GM18907 (cell line): Measurements from ENCODE around the gene DAGLA.

Source experiments
- ATAC-seq: cut with Tn5 transposase; IDR thresholded peaks from one replicate; pipeline ENCODE4 v1.9.1; 2021; ENCODE audit warnings: mild to moderate bottlenecking, moderate library complexity; ENCODE audit not compliant: unreplicated experiment

DAGLA gene

DNA sequence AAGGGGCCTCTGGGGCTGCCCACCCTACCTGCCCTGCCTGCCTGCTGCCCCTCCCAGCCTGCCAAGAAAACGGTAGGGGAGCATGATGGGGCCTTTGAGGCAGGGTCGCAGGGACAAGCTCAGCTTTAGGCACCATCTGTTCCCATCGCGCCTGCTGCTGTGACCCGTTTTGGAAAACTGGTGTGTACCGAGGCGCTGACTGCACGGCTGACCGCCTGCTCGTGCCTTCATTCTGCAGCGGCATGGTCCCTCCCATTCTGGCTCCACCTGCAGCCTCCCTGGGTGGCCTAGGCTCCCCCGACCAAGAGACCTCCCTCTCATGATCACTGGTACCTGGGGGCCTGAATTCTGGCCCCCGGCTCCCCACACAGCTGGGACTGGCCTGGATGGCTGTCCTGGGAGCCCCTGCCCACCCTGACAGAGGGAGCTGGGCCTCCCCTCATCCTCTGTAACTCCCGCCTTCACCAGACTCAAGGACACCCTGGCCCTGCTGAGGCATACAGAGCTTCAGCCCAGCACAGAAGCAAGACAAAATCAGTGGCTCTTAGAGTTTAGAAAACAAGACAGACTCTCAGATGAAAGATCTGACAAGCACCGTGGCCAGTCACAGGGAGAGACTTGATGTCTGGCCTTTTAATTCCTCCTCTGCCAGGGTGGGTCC lies 65.7 kb downstream of the DAGLA start:
- no peak for ATAC-seq

DNA sequence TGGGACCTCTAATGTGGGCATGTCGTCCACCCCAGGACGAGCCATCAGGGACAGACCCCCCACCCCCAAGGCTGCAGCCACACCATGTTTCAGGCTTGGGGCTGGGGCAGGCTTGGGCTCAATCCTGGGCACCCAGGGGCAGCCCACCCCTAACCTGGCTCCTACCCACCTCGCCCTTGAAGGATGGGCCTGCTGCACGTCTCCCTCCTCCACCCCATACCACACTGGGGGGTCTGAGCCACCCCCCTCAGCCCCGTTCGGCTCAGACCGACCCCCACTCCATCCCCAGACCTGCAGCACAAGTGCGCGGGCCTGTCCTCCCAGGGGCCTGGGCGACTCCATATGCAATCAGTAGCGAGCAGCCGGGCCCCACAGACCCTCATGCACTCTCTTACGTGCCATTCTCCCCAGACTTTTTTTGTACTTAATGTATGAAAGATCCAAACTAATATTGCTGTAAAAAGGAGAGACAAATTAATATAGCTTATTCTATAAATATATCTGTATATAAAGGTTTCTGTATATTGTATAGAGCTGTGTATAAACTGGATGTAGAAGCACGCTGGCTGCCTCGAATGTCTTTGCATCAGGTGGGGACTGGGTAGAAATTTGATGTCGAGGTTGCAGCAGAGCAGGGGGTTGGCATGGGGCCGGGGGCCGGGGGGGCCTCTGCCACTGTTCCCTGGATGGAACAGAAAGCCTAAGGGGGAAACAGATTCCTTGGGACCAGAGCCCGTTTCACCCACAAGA lies 66.4 kb downstream of the DAGLA start:
- ATAC-seq: no peak

DNA sequence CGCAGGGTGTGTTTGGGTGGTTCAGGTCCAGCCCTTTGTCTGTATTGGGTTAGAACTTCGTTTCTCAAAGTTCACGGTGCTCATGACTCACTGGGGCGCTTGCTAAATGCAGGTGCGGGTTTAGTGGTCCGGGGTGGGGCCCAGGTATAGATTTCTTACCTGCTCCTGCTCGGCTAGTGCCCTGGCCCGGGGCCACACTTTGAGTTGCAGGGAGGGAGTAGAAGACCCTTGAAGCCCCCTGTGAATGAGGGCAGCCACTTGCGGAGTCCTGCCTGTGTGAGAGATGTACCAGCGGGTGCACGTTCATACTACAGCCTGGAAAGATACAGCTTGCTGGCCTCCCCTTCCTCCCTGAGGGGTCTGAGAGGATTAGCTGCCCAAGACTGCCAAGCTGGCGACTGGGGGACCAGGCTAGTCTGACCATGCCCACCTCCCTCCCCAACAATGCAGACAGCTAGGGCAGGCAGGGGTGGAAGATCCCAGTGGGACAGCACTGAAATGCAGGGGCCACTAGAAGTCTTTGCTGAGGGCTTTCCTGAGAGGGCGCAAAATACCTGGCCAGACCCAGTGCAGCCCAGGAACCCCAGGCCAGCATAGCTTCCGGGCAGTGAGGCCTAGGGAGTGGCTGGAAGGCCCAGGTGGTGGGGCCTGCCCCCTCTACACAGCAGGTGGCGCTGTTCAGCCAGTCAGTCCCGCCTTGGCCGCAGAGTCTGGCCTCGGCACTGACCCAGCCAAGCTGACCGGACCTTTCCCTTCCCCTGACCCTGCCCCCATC lies 67.2 kb downstream of the DAGLA start:
- no peak for ATAC-seq

DNA sequence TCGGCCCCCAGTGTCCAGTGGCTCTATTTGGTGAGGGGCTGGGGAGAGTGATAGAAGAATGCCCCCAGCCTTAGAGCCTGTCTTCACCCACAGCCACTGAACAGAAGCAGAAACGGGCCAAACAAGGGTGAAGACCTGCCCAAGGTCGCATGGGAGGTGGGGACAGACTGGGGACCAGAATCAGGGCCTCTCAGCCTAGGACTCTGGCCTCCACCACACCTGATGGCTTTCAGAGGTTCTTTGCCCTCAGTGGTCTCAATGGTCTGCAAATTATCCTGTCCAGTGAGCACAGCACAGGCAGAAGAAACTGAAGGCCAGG lies 67.7 kb downstream of the DAGLA start:
- ATAC-seq: no peak

DNA sequence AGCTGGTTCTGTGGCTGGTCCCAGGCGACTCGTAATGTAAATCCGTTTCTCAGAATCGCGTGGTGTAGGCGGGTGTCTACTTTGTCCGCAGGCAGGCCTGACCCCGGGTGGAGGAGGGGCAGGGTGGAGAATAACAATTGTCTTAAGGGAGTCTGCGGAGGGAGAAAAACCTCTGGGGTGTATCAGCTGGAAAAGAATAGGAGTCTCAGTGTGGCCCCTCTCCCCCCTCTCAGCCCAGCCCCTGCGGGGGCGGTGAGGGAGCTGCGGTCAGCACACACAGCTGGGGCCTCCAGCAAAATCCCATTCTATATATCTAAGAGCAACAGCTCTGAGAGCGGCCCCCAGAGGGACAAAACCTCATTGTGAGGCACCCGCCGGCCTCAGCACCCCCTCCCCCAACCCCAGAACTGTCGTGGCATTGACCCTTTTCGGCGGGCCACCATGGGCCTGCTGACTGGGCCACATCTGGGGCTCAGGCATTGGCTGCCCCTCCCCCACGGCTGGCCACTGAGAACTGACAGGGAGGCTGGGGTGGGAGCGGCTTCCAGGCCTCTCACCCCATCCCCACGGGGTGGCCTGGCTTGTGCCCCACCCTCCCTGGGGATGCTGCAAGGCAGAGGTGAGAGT lies 69.5 kb downstream of the DAGLA start:
- no peak for ATAC-seq

DNA sequence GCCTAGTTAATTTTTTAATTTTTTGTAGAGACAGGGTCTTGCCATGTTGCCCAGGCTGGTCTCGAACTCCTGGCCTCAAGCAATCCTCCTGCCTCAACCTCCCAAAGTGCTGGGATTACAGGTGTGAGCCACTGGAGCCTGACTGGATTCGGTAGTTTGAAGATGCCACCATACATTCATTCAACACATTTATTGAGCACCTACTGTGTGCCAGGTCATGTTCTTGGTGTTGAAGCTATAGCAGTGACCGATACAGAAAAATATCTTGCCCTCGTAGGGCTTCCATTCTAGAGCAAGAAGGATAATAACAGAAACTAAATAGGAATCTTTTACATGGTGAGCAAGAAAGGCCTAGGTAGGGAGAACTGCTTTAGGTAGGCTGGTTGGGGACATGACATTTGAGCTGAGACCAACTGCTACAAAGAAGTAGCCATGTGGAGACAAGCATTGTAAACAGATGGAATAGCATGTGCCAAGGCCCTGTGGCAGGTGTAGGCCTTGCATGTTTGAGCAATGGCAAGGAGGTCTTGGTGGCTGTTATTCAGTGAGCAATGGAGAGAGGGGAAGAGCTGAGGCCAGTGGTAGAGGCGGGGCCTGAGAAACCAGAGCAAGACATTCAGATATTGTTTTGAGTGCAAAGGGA lies 70.6 kb downstream of the DAGLA start:
- ATAC-seq: no peak

DNA sequence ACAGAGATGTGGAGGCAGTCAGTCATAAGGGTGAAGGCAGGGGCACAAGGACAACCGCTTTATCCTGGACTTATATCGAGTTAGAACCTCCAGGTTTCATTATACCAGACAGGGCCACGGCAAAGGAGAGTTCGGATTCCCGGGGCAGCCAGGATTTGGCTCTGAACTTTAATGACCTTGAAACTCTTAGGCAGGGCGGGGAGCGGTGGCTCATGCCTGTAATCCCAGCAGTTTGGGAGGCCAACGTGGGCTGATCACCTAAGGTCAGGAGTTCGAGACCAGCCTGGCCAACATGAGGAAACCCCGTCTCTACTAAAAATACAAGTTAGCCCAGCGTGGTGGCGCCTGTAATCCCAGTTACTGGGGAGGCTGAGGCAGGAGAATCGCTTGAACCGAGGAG lies 71.2 kb downstream of the DAGLA start:
- no peak for ATAC-seq

DNA sequence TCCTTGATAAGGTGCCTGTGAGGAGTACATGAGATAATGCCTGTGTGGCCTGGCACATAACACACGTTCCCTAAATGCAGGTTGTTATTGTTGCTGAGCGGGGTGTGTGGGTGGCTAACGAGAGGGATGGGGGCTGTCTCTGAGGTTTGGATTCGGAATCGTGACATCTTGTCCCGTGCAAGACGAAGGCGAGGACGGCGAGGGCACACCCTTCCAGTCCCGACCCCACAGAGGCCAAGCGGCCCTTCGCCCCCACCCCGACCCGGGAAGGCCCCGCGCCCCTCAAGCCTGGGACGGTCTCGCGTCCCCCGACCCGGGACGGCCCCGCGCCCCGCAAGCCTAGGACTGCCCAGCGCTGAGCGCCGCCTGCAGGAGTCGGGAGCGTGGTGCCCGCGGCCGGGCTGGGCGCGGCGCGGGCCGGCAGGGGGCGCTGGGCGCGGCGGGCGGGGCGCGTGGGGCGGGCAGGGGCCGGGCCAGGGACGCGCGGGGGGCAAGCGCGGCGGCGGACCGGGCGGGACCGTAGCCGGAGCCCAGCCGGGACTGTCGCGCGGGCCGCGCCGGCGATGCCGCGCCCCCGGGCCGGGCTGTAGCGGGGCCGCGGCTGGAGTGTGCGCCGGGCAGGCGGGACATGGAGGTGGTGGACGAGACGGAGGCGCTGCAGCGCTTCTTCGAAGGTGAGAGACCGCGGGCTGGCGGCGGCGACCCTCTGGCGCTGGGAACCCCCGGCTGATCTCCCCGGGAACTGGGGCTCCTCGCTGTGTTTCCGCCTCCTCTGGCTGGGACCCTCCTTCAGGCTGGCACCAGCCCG lies 72.1 kb downstream of the DAGLA start, which contains the start of gene MYRF:
Gene MYRF, plus strand, starts transcription at position 520 of the 808 bp plus-strand sequence. Its CDS starts 109 bp downstream, at position 629.
- no peak for ATAC-seq

DNA sequence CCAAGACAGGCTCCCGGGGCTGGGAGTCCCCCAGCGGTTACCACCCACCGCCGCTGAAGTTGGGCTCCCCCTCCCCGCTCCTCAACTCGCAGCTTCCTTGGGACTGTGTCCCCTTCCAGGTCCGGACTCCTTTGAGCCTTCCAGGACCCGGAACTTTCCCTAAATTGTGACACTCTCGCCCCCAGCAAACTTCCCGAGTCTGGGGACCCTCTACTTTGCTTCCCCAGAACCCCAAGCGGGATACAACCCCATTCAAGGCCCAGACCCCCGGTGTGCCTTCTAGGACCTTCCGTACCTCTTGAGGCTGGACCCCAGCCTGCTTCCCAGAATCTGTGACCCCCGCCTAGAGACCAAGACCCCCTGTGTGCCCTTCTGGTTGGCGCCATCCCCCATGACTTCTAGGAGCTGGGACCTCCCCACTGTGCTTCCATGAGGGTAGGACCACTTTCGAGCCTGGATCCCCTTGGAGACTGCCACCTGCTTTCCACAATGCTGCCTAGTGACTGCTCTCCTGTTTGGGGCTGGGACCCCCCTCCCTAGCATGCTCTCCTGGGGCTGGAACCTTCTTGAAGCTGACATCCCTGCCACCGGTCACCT lies 72.8 kb downstream of the DAGLA start:
- no peak for ATAC-seq

DNA sequence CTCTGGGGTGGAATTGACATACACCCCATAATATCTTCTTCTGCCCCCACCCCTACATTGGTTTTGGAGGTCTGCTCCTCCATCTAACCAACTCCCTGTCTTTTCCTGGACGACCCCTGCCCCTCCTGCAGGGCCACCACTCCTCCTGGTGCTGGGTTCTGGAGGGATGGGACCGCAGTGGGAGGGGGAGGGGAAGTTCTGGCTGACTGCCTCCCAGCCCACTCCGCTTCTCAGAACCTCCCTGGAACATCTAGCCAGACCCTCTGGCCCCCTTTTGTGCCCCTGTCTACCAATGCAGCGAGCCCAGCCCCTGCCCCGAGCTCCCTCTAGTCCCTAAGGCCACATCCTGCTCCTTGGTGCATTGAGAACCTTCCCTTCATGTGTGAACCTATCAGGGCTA lies 73.5 kb downstream of the DAGLA start:
- no peak for ATAC-seq

DNA sequence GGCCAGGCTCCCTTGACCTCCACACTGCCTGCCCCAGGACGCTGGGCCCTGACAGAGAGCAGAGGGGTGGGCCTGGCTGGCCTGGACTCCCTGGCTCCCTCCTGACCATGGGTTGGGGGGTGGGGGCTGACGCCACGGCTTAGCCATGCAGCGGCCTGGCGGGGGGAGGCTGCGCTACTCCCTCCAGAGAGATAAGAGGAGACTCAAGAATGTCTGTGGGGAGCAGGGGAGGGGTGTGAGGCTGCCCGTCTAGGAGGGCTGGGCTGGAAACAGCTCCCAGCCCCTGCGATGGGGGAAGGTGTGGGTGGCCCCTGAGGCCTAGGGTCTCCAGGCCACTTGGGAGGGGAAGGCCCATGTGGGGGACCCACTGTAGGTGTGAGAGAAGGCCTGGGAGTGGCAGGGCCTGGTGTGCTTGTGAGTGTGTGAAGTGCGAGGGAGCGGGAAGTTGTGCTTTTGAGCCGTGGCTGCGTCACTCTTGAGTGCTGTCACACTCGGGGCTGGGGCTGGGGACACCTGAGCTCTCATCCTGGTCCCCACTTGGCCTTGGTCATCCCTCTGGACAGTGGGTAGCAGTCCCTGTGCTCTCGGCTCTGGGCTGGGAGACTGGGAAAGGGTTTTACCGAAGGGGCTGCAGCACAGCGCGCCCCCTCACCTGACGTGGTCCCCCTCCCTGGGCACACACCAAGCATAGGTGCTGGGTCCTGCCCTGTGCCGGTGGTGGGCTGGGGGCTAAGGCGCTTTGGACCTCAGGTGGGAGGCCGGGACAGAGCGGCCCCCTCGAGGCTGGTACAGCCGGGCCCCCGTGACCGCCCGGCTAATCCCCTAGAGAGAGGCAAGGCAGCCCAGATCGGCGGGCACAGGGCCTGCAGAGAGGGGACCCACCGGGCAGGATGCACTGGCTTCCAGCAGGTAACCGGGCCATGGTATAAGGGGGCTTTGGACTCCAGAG lies 74.6 kb downstream of the DAGLA start:
- no peak for ATAC-seq

DNA sequence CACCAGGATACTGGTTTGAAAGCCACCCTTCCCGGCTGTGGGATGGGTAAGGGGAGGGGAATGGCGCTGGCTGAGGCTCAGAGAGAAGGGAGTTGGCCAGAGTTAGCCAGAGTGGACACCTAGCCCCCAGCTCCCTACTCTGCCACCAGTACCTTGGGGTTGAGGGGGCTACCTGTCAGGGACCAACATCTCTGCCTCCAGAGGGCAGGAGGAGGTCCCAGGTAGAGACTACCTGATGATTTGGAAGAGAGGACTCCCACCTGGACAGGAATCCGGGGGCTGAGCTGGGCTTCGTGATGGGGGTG lies 75.9 kb downstream of the DAGLA start:
- ATAC-seq: no peak

DNA sequence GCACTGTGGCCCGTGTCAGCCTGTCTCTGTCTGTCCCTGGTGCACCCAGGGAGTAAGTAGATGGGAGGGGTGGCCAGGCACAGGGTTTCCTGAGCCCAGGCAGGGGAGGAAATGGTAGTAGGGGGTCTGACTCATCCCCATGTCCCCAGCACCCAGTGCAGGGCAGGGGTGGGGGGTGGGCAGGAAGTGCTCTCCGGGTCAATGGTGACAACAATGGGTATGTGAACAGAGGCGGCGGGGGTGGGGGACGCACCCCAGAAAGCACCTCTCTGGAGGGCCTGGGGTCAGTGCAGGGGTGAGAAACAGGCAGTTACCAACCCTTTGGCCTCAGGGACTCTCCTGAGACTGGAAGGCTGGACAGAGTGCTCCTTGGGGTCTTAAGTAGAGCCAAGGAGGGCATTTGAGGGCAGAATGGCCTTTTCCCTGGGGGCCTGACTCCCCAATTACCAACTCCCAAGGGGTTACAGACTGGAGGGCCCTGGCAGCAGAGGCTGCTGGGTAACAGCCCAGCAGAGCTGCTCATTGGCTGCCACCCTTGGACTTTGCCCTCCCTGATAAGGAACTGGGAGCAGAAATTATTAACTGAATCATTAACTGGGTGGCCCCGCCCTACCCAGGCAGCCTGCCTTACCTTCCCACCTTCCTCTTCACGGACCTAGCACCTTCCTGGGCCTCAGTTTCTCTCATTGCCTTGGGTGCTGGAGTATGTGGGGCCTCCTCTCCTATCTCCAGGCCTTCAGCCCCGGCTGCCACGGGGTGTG lies 76.4 kb downstream of the DAGLA start:
- peak; percentile 44 for ATAC-seq

DNA sequence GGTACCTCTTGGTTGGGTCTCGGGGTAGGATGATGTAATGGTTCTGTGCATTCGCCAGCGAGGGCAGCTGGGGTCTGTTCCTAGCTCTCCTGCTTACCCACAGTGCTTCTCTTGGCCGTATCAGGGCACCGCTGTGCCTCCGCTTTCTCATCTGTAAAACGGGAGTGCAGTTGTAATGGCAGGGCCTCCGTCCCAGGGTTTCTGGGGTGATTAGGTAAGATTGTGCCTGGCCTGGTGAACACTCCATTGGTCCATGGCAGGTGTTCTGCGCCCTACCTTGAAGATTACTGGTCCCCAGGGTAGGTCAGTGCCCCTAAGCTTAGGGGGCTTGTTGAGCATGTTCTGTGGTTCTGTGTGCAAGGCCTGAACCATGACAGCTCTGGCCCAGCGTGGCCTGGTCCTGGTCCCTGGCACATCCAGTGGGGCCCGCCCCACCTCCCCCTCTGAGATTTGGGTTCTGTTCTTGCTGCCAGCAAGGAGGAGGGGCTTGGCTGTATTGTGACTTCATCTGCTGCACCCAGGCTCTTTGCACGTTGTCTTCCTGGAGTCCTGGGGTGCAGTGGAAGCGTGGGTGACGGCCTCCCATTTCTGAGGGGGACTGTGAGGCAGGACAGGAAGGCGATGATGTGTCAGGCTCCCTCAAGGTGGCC lies 77.1 kb downstream of the DAGLA start:
- no peak for ATAC-seq

DNA sequence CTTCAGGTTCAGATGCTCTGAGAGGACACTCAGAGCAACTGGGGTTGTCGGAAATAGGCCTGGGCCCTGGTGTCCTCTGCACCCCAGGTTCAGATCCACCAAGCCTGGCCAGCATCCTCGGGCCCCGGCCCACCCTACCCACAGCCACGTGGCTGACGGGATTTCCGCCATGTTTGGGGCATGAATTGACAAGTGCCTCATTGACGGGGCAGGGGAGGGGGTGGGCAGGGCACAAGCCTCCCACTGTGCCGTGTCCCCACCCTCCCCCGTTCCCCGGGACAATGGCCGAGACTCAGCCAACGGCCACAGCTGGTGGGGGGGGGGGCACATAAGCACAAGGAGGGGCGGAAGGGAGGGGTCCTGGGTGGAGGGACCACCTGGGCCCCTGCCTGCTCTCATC lies 80.8 kb downstream of the DAGLA start:
- ATAC-seq: no peak

DNA sequence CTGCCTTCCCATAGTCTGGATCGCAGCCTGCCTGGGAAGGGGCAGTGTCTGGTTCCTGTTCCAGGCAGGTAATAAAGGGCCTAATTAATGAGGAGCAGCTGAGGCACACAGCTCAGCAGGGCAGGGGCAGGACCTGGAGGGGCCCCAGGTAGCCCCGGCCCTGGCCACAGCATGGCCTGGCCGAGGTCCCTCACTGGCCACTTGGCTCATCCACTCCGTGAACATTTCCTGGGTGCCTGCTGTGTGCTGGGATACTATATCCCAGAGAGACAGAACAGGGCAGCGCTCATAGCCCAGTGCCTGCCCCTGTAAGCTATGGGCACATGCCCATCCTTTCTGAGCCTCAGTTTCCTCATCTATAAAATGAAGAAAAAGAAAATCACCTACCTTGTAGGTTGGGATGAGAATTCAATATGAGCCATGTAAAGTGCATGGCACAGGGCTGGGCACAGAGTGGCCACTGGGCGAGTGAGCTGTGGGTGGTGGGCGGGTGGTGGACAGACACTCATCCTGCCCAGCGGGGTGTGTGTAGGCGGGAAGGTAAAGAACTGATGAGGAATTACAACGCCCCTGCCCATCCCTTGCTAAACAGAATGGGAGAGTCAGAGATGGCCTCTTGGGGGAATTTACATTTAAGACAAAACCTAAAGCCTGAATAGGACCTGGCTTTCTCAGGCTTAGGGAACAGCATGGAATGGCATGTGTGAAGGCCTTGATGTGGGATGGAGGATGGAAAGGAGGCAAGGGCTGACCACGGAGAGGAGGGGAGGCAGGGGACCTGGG lies 81.4 kb downstream of the DAGLA start:
- ATAC-seq: no peak

DNA sequence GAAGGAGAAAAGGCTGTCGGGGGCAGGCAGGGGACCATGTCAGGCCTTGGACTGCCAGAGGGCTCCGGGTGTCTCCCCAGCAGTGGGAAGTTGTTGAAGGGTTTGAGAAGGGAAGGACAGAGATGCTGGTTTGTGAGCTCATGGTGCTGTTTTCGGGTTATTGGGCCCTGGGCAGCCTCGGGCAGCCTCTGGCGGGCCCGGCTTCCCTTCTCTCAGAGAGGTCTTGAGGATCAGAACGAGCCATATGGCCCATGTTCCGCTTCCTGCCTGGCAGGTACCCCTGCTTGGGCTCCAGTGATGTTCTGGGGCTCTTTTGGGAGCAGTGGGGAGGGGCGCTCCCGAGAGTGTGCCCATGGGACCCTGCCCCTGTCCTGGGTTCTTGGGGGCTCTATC lies 82.0 kb downstream of the DAGLA start:
- ATAC-seq: no peak
